Retinal pigment epithelial cell (primary cell): Measurements from ENCODE around the gene NAT8.
"Not testable (repeated sequence)": the region's sequence is repeated elsewhere in the genome, so short reads cannot be mapped to it uniquely, and the experiment has no call there.

ENCODE experiments used
- DNase-seq: peaks from one replicate; pipeline ENCODE4 v3.0.0-alpha.2; 2010; ENCODE audit warnings: low read depth
- H3K4me3 ChIP-seq: 2 replicates; pipeline ENCODE4 v1.5.1; 2011; ENCODE audit warnings: mild to moderate bottlenecking, low read length, control low read depth, moderate library complexity
- TF ChIP-seq, protein P1 (sequence below): conservative IDR thresholded peaks from 2 replicates; pipeline ENCODE4 v1.5.1; 2011; ENCODE audit warnings: low read depth, low read length, control low read depth, inconsistent platforms

The NAT8 gene, protein sequence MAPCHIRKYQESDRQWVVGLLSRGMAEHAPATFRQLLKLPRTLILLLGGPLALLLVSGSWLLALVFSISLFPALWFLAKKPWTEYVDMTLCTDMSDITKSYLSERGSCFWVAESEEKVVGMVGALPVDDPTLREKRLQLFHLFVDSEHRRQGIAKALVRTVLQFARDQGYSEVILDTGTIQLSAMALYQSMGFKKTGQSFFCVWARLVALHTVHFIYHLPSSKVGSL

GRCh38 chr2:73642338-73643018 lies at the start of gene NAT8:
TSS of gene NAT8 (minus strand) at chr2:73642422. CDS start at chr2:73641628, 794 bp downstream.
- H3K4me3 ChIP-seq = no peak within 1 kb of the TSS
- DNase-seq = no peak
- TF ChIP-seq, protein P1, sequence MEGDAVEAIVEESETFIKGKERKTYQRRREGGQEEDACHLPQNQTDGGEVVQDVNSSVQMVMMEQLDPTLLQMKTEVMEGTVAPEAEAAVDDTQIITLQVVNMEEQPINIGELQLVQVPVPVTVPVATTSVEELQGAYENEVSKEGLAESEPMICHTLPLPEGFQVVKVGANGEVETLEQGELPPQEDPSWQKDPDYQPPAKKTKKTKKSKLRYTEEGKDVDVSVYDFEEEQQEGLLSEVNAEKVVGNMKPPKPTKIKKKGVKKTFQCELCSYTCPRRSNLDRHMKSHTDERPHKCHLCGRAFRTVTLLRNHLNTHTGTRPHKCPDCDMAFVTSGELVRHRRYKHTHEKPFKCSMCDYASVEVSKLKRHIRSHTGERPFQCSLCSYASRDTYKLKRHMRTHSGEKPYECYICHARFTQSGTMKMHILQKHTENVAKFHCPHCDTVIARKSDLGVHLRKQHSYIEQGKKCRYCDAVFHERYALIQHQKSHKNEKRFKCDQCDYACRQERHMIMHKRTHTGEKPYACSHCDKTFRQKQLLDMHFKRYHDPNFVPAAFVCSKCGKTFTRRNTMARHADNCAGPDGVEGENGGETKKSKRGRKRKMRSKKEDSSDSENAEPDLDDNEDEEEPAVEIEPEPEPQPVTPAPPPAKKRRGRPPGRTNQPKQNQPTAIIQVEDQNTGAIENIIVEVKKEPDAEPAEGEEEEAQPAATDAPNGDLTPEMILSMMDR = no peak

GRCh38 chr2:73690372-73691088 lies 48.3 kb upstream of the NAT8 start:
- H3K4me3 ChIP-seq = not testable (repeated sequence)
- TF ChIP-seq, protein P1 = peak; percentile 63
- DNase-seq = peak; percentile 2

- not testable (repeated sequence) for DNase-seq, H3K4me3 ChIP-seq
Observed at GRCh38 chr2:73688494-73688893, 46.3 kb upstream of the NAT8 start.

GRCh38 chr2:73685764-73686438 lies 43.7 kb upstream of the NAT8 start:
- TF ChIP-seq, protein P1 = no peak
- no peak overlapping the region for H3K4me3 ChIP-seq
- DNase-seq = no peak

GRCh38 chr2:73684905-73685304 lies 42.7 kb upstream of the NAT8 start:
- H3K4me3 ChIP-seq, DNase-seq: not testable (repeated sequence)
- TF ChIP-seq, protein P1 = peak; percentile 15

- DNase-seq, H3K4me3 ChIP-seq: not testable (repeated sequence)
Observed at GRCh38 chr2:73684325-73684724, 42.1 kb upstream of the NAT8 start.

GRCh38 chr2:73679951-73680571 lies 37.8 kb upstream of the NAT8 start:
- TF ChIP-seq, protein P1 = peak; percentile 46
- H3K4me3 ChIP-seq, DNase-seq: not testable (repeated sequence)

DNA sequence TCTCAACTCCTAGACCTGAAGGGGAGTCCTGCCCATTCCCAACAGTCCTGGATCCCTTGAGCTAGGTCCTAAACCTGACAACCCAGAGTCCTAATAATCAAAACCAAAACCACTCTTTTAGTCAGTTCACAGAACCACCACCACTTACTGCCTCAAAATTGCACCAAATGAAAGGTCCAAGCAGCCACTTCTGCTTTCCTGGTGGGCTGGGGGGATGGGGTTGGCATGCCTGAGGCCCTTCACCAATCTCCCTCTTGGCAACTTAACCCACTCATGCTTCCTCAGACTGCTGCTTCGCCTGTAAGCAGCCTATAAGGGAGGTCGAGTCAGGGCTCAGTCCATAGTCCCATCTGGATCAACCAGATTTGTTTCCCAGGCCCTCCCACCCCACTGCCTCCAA lies 37.0 kb upstream of the NAT8 start:
- DNase-seq, H3K4me3 ChIP-seq: not testable (repeated sequence)

- H3K4me3 ChIP-seq, DNase-seq: not testable (repeated sequence)
Observed at GRCh38 chr2:73678008-73678407, 35.8 kb upstream of the NAT8 start.

DNA sequence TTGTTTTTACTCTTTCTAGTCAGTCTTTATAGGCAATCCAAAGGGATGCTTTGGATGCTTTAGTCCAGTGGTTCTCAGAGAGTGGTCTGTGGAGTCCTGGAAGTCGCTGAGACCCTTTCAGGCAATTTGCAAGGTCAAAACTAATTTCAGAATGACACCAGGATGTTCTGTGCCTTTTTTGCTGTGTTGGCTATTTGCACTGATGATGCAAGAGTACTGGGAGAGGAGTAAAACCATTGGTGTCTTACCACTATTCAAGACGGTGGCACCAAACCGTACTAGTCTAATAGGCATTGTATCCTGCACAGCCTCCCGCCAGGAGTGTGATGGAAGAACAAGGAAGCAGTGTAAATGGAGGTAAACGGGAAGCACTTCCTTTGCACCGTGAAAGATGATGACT lies 34.0 kb upstream of the NAT8 start:
- not testable (repeated sequence) for DNase-seq, H3K4me3 ChIP-seq

GRCh38 chr2:73674696-73675157 lies 32.5 kb upstream of the NAT8 start:
- not testable (repeated sequence) for DNase-seq

DNA sequence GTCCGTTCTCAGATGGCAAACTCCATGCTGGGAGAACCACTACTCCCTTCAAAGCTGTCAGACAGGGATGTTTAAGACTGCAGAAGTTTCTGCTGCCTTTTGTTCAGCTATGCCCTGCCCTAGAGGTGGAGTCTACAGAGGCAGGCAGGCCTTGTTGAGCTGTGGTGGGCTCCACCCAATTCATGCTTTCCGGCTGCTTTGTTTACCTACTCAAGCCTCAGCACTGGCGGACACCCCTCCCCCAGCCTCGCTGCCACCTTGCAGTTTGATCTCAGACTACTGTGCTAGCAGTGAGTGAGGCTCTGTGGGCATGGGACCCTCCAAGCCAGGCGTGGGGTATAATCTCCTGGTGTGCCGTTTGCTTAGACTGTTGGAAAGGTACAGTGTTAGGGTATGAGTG lies 27.8 kb upstream of the NAT8 start:
- not testable (repeated sequence) for H3K4me3 ChIP-seq, DNase-seq

More at GRCh38 chr2:73674696-73675157, 32.5 kb upstream of the NAT8 start:
- H3K4me3 ChIP-seq = not testable (repeated sequence)
